ENCODE data around the gene SLC1A7. TPM values are rescaled to one million over a fixed set of nuclear protein-coding genes. Genes with fewer than 3 reads are reported as not detected.

Gene SLC1A7
- polyA plus RNA-seq, 4 donors = 0.06 to 0.86 (median 0.16) TPM

Other genes starting within 250 kb of the SLC1A7 start
- gene ECHDC2, start 220.9 kb downstream of the SLC1A7 start, polyA plus RNA-seq (ENCODE audit: insufficient read length in 4 of 4) = 100 to 1,000 TPM in 3 of 4 donors, 10 to 100 TPM in 1; 67.9 to 250 (median 125) TPM
- gene SCP2, start 215.4 kb downstream of the SLC1A7 start, polyA plus RNA-seq (ENCODE audit: insufficient read length in 4 of 4) = 100 to 1,000 TPM; 141 to 229 (median 205) TPM
- 10 to 100 TPM in 1 of 4 donors, 1 to 10 TPM in 3; 2.1 to 26.4 (median 2.7) TPM for gene PODN, start 80.4 kb downstream of the SLC1A7 start, polyA plus RNA-seq (ENCODE audit: insufficient read length in 4 of 4)
- 10 to 100 TPM; 11.0 to 29.1 (median 26.0) TPM for gene CPT2, start 54.2 kb upstream of the SLC1A7 start, polyA plus RNA-seq (ENCODE audit: insufficient read length in 4 of 4)
- gene CZIB, start 78.0 kb upstream of the SLC1A7 start, polyA plus RNA-seq (ENCODE audit: insufficient read length in 4 of 4) = 10 to 100 TPM; 78.1 to 95.1 (median 87.9) TPM
- 100 to 1,000 TPM in 1 of 4 donors, 10 to 100 TPM in 3; 72.4 to 103 (median 87.3) TPM for gene MAGOH, start 95.9 kb upstream of the SLC1A7 start, polyA plus RNA-seq (ENCODE audit: insufficient read length in 4 of 4)
- 1 to 10 TPM; 4.8 to 7.9 (median 6.8) TPM for gene LRP8, start 185.4 kb upstream of the SLC1A7 start, polyA plus RNA-seq (ENCODE audit: insufficient read length in 4 of 4)